ENCODE results near the gene VWDE. TPM values are rescaled to one million over a fixed set of nuclear protein-coding genes. Genes with fewer than 3 reads are reported as not detected.

VWDE gene
- total and polyA plus RNA-seq, 2 of the 8 experiments (the other 6 are each of a cell fraction or from before 2014, with no cell fraction given), result 11.0 to 21.2 TPM

GRCh38 chr7:12294701-12295100, 109.0 kb downstream of the VWDE start:
- Histone ChIP-seq H4K20me1 (replicated peaks in 1 of 2; ENCODE audit: control insufficient read depth in 1 of 2, insufficient read depth in 2 of 2, low read length in 2 of 2) (no peaks in the 10 kb centered on the region), H3K27me3 (replicated peaks in 1 of 4; ENCODE audit: control insufficient read depth in 3 of 4, extremely low read depth in 1 of 4, insufficient read depth in 3 of 4, low read length in 3 of 4) (no peaks in the 10 kb centered on the region), H3K79me2 (ENCODE audit: control insufficient read depth in 1 of 2, insufficient read depth in 2 of 2, low read length in 2 of 2) (no peaks in the 10 kb centered on the region), H2BK120ac (replicated peaks; ENCODE audit: low read depth, low read length) (no peak overlapping the region), H4K8ac (ENCODE audit: extremely low read depth, insufficient read depth, low read length) (no peak overlapping the region), H3K27ac (ENCODE audit: low read depth, low read length) (no peak overlapping the region), H3K56ac (replicated peaks; ENCODE audit: insufficient read length, low read depth, low read length) (no peak overlapping the region), H3K79me1 (ENCODE audit: low read depth, low read length) (no peaks in the 10 kb centered on the region), H4K91ac (replicated peaks; ENCODE audit: insufficient read length, low read length) (no peak overlapping the region), H2BK5ac (ENCODE audit: low read depth, low read length) (no peak overlapping the region), H2BK15ac (ENCODE audit: low read length) (no peak overlapping the region), H3K36me3 (ENCODE audit: control insufficient read depth in 2 of 4, insufficient read depth in 4 of 4, low read length in 3 of 4) (no peaks in the 10 kb centered on the region; a peak in 1 of 8 replicates), H3K23me2 (ENCODE audit: low read depth, low read length) (no peaks in the 10 kb centered on the region), H4K5ac (ENCODE audit: insufficient read length, low read depth, low read length) (no peak overlapping the region), H3K23ac (ENCODE audit: insufficient read length) (no peak overlapping the region), H2AK5ac (ENCODE audit: low read depth, low read length) (no peak overlapping the region), H3K9ac (replicated peaks in 1 of 4; ENCODE audit: extremely low read depth in 1 of 4, low read depth in 3 of 4, low read length in 3 of 4) (no peak overlapping the region), H3K14ac (ENCODE audit: insufficient read length) (no peak overlapping the region), H2BK12ac (ENCODE audit: low read depth, low read length) (no peak overlapping the region), H3K4ac (replicated peaks; ENCODE audit: insufficient read length, low read depth, low read length) (no peak overlapping the region), H2BK20ac (ENCODE audit: low read length) (no peak overlapping the region), H3K9me3 (ENCODE audit: insufficient read depth in 2 of 2, low read depth in 1 of 2, low read length in 1 of 2) (peaks cover 12 to 24% of the 10 kb centered on the region in 2 experiments; a peak in 3 of 4 replicates), H3K4me1 (replicated peaks in 1 of 4; ENCODE audit: control insufficient read depth in 3 of 4, insufficient read depth in 4 of 4, low read length in 3 of 4) (peaks cover 0 to 10% (median 2%) of the 10 kb centered on the region in 4 experiments; a peak in 2 of 7 replicates), H3K4me2 (ENCODE audit: insufficient read depth in 1 of 2, low read depth in 2 of 2, low read length in 2 of 2) (no peak overlapping the region), H2AFZ (ENCODE audit: low read length) (no peak overlapping the region), H3K18ac (ENCODE audit: extremely low read depth, low read length) (no peak overlapping the region), H3K4me3 (ENCODE audit: extremely low read depth in 1 of 4, insufficient read depth in 2 of 4, low read depth in 3 of 4, low read length in 4 of 4) (no peak overlapping the region)
- WGBS, 2 experiments (ENCODE audit: extremely low coverage in 1 of 2, insufficient coverage in 1 of 2, insufficient read length in 1 of 2, insufficient replicate concordance in 2 of 2, low coverage in 1 of 2, low lambda C conversion rate in 2 of 2, missing lambda C conversion rate in 1 of 2), result 93% methylated on average over 2 of the region's 2 CpGs; no CpG with 5 or more reads in 1 of the 2 experiments
- FAIRE-seq (no peak), DNase-seq (ENCODE audit: low read depth in 1 of 2, low spot score in 2 of 2) (no peak)
- POLR2A ChIA-PET (ENCODE audit: partially characterized antibody), result no interaction called here
- CTCF ChIA-PET (ENCODE audit: partially characterized antibody), result interaction anchor here (1.1 to 3.3 kb wide), 3 partner anchors 22 to 226 kb away, joined by 3 to 11 read pairs (median 7); no protein-coding TSS in a partner anchor
- TF ChIP-seq E2F6 (IDR thresholded peaks at IDR 0.05), result no peak
- no peak for TF ChIP-seq TBP (IDR thresholded peaks at IDR 0.05; ENCODE audit: low read depth, low read length)
- TF ChIP-seq SUZ12 (IDR thresholded peaks at IDR 0.05; ENCODE audit: low read length), result no peak
- no peak for TF ChIP-seq HDAC2 (IDR thresholded peaks at IDR 0.05; ENCODE audit: borderline replicate concordance in 1 of 2, low read depth in 2 of 2, low read length in 2 of 2)
- TF ChIP-seq, protein P1, sequence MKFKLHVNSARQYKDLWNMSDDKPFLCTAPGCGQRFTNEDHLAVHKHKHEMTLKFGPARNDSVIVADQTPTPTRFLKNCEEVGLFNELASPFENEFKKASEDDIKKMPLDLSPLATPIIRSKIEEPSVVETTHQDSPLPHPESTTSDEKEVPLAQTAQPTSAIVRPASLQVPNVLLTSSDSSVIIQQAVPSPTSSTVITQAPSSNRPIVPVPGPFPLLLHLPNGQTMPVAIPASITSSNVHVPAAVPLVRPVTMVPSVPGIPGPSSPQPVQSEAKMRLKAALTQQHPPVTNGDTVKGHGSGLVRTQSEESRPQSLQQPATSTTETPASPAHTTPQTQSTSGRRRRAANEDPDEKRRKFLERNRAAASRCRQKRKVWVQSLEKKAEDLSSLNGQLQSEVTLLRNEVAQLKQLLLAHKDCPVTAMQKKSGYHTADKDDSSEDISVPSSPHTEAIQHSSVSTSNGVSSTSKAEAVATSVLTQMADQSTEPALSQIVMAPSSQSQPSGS (IDR thresholded peaks at IDR 0.05; ENCODE audit: low read length), result no peak
- TF ChIP-seq JUN (IDR thresholded peaks at IDR 0.05; ENCODE audit: low read depth, low read length), result no peak
- no peak for TF ChIP-seq HDAC6 (IDR thresholded peaks at IDR 0.05; ENCODE audit: low read depth, low read length)
- no peak for TF ChIP-seq SIN3A (conservative IDR thresholded peaks at IDR 0.05 in 1 of 2, IDR thresholded peaks at IDR 0.05 in 1 of 2; ENCODE audit: low read depth in 1 of 2, low read length in 2 of 2)
- no peak for TF ChIP-seq SRF (IDR thresholded peaks at IDR 0.05; ENCODE audit: low read depth, low read length)
- TF ChIP-seq CEBPB (IDR thresholded peaks at IDR 0.05; ENCODE audit: low read depth, low read length), result no peak
- no peak for TF ChIP-seq POU5F1 (IDR thresholded peaks at IDR 0.05; ENCODE audit: low read depth, low read length)

Data from H1 (cell line).